Limb (tissue), 2 donors: Measurements from ENCODE around the gene ENTHD1.
"Not testable (repeated sequence)": the region's sequence is repeated elsewhere in the genome, so short reads cannot be mapped to it uniquely, and the experiment has no call there.

ENCODE experiments used
- DNase-seq, 2 donors: peaks; one replicate each; pipeline ENCODE4 v3.0.0-alpha.2; 2016; ENCODE audit errors: extremely low spot score in 2 of 2

The ENTHD1 gene

GRCh38 chr22:39925909-39926679 lies 32.5 kb upstream of the ENTHD1 start:
- no peak for DNase-seq

- no peak for DNase-seq
These were observed 31.7 kb upstream of the ENTHD1 start for GRCh38 chr22:39925273-39925672.

- no peak for DNase-seq
These were observed 30.7 kb upstream of the ENTHD1 start for GRCh38 chr22:39924286-39924685.

GRCh38 chr22:39923696-39924095 lies 30.1 kb upstream of the ENTHD1 start:
- peak in 1 of 2 donors; percentile 44 for DNase-seq

- no peak for DNase-seq
These were observed 26.7 kb upstream of the ENTHD1 start for GRCh38 chr22:39920134-39920743.

- DNase-seq, result no peak
These were observed 24.4 kb upstream of the ENTHD1 start for GRCh38 chr22:39917776-39918495.

- DNase-seq, result no peak
These were observed 23.7 kb upstream of the ENTHD1 start for GRCh38 chr22:39917197-39917643.

- no peak for DNase-seq
These were observed 22.9 kb upstream of the ENTHD1 start for GRCh38 chr22:39916496-39916895.

GRCh38 chr22:39915295-39915726 lies 21.8 kb upstream of the ENTHD1 start:
- no peak for DNase-seq

- DNase-seq, result no peak
These were observed 21.0 kb upstream of the ENTHD1 start for GRCh38 chr22:39914584-39914983.

GRCh38 chr22:39913886-39914285 lies 20.3 kb upstream of the ENTHD1 start:
- DNase-seq, result no peak

- DNase-seq, result no peak
These were observed 19.8 kb upstream of the ENTHD1 start for GRCh38 chr22:39913321-39913720.

GRCh38 chr22:39910876-39911613 lies 17.5 kb upstream of the ENTHD1 start:
- no peak for DNase-seq

- no peak for DNase-seq
These were observed 15.2 kb upstream of the ENTHD1 start for GRCh38 chr22:39908737-39909136.

- DNase-seq, result no peak
These were observed 14.6 kb upstream of the ENTHD1 start for GRCh38 chr22:39908136-39908535.

- DNase-seq, result no peak
These were observed 14.1 kb upstream of the ENTHD1 start for GRCh38 chr22:39907605-39908097.

GRCh38 chr22:39907047-39907446 lies 13.5 kb upstream of the ENTHD1 start:
- no peak for DNase-seq

GRCh38 chr22:39906207-39906606 lies 12.6 kb upstream of the ENTHD1 start:
- DNase-seq, result no peak

GRCh38 chr22:39905687-39906086 lies 12.1 kb upstream of the ENTHD1 start:
- DNase-seq, result no peak

- DNase-seq, result no peak
These were observed 11.3 kb upstream of the ENTHD1 start for GRCh38 chr22:39904862-39905261.

GRCh38 chr22:39904024-39904423 lies 10.5 kb upstream of the ENTHD1 start:
- DNase-seq, result not testable (repeated sequence)
